GM04503 (cell line): Measurements from ENCODE around the gene PROM2.

Source experiments
- DNase-seq: peaks from one replicate; pipeline ENCODE4 v3.0.0-alpha.2; 2012; ENCODE audit warnings: low read depth

PROM2 gene

DNA sequence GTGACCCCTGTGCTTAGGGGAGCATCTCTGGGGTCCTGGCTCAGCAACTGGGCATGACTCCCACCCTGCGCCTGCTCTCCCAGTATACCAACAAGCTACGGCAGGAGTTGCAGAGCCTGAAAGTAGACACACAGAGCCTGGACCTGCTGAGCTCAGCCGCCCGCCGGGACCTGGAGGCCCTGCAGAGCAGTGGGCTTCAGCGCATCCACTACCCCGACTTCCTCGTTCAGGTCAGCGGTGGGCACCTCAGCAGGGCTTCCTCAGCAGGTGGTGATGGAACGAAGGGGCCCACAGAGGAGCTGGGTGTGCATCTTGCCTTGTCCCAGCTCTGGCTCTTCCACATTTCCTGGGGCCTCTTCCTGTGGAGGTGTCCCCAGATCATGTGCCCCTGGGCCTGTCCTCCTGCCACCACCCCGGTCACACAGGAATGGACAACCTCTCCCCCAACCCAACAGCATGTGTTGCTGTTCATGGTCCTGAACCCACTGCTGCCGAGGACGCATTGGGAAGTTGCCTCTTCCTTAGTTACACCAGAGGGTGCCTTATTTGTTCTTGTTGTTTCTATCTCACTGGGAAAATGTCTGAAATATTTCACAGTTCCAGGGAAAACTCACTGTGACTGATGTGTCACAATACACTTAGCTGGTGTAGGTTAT is 10.8 kb downstream of the PROM2 start:
- no peak for DNase-seq

DNA sequence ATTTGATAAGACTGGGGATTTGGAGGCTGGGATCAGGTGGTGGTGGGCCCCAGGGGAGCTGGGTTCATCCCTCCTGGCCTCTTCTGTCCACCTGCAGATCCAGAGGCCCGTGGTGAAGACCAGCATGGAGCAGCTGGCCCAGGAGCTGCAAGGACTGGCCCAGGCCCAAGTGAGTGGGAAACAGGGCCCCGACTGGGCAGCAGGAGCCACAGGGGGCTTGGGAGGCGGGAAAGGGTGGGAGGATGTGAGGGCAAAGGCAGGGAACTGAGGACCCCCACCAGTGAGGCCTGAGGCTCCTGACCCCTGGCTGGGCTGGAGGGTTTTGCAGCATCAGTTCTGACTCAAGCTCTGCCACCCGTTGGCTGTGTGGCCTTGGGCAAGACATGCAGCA is 11.3 kb downstream of the PROM2 start:
- no peak for DNase-seq

DNA sequence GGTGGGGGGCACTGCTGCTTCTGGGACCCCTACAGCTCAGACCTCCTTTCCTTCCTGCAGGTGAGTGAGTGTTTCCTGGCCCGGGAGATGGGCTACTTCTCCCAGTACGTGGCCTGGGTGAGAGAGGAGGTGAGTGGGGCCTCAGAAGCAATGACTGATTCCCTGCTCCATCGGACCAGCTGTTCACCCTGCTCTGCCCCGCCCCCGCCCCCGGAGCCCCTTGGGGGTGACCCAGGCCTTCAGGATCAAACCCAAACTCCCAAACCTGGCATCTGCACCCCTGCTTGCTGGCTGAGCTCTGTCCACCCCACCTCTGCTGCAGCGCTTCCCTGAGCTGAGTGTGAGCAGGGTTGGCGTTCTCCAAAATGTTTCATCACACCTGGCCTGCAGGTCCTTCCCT is 13.1 kb downstream of the PROM2 start:
- DNase-seq = no peak

DNA sequence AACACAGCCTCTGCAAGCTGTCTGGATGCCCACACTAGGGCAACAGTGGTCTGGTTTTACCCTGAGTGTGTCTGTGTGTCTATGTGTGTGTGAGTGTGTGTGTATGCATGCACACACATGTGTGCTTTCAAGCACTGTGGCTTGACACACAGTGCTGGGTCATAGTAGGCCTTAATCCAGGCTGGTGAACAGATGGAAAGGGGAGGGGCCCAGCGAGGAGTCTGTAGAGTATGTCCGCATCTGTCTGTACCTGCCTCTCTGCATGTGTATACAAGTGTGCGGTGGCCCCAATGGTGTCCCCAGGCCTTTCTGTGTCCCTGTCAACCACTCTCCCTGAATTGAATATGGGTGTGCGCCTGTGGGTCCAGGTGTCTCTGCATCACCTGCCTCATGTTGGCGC is 13.6 kb downstream of the PROM2 start:
- no peak for DNase-seq

DNA sequence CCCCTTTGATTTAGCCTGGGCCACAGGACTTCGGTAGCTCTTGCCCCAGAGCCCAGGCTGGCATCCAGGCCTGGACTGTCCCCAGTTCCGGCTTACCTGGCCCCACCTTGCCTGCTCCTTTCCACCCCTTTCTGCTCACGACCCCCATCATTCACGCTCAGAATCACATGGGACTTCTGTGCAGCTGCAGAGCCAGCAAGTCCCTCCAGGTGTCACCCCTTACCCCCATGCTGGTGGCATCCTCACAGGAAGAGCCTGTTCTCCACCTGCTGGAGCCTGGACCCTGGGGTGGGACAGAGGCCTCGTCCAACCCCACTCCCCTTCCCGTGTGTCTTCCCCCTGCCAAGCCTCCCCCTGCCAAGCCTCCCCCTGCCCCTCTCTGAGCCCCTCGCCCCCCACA is 15.0 kb downstream of the PROM2 start:
- DNase-seq = no peak

DNA sequence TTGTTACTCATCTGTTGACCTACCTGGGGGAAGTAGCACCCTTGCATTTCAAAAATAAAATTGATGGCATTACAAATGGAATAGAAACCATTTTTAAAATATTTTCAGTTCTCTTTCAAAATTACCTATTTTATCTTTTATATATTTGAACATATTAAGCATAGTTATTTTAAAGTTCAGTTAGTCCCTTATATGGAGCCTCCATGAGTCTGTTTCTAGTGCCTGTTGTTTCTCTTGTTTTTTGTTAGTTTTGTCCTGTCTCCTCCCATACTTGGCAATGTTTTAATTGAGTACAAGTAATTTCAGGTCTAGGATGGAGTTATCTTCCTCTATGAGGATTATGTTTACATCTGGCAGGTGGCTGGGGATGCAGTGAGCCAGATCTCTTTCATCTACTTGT is 17.0 kb downstream of the PROM2 start:
- no peak for DNase-seq

DNA sequence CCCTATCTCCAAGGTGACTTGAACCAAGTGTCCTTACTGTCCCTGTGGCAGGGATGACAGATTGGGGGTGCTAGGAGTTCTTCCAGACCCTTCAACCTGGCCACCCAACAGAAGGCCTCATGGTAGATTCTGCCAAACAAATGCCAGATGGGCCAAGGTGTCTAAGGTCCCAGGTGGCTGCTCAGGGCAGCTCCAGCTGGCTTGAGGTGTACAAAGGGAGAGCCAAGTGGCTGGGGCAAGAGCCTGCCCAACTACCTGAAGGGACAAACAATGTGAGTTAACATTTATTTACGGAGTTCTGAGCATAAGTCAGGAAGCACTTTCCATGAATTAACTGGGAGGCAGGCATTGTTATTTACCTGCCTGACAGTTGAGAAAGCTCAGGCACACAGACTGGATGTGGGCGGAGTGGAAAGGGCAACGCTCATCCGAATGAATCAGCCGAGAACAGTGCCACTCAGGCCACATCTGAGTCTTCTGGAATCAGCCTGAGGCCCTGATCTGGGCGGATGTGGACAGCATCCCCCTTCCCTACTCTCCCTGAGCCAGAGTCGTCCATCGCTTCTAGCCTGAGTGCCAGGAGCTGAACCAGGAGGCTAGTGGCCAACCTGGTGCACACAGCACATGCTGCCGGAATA is 18.5 kb downstream of the PROM2 start:
- DNase-seq = no peak

DNA sequence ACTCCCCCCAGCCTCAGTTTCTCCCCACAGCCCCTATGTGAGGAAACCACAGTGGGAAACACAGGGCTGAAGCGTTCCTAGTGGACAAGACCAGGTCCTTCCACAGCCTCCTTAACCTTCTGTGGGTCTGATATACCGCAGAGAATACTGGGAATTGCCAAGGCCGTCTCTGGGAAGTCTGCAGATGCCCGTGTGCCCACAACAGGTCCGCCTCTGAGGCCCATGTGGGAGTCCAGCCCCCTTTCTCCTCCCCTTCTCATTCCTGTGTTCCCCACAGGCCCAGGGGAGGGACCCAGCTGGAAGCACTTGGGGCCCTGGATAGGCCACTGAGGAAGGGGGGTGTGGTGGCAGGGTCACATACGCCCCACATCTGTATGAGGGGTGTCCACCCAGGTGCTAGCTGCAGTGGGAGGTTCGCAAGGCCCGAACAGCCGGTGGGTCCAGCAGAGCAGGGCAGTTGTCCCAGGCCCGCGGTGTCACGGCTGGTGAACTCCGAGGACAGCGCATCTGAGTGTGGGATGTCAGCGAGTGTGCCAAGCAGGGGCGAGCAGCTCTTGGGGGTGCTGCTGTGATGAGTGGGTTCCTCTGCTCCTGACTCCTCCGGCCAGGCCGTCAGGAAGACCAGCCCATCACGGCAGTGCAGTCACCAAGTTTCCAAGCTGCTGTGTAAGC is 20.5 kb downstream of the PROM2 start:
- DNase-seq = no peak

DNA sequence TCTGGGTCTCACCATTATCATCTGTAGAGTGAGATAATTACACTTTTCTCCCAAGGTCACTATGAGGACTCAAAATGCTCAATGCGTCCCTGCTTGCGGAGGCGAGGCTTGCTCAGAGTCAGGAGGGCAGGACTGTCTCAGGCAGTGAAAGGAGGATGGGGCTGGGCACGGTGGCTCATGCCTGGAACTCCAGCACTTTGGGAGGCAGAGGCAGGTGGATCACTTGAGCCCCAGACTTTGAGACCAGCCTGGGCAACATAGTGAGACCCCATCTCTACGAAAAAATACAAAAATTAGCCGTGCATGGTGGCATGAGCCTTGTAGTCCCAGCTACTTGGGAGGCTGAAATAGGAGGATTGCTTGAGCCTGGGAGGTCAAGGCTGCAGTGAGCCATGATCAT is 21.1 kb downstream of the PROM2 start:
- DNase-seq = no peak

DNA sequence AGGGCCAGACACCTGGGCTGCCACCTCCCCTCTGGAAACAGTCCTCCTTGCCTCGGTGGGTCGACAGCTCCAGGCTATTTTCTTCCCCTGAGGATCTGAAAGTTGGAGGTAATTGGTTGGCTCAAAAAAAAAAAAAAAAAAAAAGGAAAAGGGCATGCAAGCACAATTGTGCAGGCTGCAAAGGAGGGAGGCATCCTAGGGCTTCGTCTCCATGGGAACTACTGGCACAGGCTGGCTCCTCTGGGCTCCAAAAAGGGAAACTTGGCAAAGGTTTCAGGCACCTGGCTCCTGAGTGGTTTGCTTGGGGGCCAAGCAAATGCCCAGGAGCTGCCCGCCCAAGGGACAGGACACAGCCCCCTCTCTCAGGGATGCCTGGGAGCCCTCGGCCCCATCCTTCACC is 21.8 kb downstream of the PROM2 start:
- no peak for DNase-seq

DNA sequence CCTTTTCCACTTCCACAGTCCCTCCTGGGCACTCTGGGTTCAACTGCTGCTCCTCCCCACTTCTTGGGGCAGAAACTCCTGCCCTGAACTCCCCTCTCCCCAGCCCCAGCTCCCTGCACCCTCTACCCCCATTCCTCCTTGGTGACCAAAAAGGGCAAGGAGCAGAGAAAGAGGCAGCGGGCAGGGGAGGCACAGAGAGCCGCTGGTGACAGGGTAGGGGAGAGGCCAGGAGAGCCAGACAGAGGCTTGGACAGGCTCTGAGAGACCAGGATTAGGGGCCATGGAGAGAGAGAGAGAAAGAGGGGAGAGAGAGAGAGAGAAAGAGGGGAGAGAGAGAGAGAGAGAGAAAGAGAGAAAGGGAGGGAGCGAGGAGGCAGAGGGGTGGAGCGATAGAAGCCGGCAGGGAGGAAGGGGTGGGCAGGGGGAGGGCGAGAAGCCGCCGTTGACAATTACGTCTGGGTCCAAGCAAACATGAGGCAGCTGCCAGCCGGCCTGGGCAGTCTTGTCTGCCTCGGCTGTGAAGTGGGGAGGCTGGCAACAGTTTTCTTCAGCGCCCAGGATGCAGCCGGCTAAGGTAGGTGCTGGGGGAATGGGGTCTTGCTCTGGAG is 22.7 kb downstream of the PROM2 start, which contains the start of gene KCNIP3:
Gene KCNIP3 (plus strand): TSS at position 468 of the 608 bp plus-strand sequence. CDS start 92 bp downstream, at position 560.
- no peak for DNase-seq

DNA sequence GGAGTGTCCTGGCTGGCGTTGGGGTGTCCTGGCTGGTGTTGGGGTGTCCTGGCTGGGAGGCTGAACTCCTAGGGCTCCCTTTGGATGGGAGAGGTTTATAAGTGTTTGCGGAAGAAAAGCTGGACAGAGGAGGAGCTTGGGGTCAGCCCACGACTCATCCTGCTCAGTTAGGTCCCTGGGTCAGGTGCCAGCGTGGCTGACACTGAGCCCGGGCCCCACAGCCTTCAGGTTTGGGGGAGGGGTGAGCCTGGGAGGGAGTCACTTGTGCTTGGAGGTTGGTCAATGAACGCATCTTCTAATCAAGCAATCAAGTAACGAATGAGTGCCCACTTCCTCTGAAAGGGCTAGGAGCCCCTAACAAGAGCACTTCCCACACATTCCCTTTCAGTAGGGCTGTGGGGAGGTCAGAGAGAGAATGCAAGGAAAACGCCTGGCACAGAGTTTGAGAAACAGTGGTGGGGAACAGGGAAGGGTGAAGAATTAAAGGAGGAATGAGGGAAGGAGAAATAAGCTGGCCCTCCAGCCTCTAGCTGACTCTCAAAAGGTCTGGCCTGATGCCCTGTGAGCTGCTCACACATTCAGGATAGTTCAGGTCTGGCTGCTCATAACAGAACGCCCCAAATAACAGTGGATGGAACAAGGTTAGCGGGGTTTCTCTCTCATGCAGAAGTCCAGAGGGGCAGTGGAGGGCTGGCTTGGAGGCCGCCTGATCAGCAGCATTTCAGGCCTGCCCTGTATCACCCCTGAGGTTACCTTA is 23.6 kb downstream of the PROM2 start:
- DNase-seq = no peak

DNA sequence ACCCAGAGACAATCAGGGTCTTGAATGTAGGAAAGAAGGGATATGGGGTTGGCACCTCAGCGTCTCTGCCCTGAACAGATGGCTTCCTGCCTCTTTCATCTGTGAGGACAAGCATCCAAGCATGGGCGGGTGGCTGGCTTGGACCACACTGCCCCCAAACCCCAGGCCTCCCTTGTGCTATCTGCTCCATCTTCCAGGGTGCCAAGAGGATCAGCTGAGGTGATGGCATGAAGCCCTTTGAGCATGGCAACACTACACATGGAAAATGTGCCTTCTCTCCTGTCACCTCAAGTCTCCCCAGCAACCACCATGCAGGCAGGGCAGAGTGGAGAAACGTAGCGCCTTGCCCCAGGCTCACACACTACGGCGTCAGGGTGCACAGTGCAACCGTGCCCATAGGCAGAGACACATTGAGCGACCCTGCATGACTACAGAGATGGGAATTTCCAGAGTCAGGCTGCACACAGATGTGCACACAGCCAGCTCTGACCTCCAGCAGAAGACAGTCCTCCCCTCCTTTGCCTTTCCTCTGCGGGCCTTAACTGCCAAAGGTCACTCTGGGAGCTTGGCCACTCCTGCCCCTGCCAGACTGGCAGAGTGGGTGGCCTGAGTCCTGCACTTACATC is 24.4 kb downstream of the PROM2 start:
- DNase-seq = no peak

DNA sequence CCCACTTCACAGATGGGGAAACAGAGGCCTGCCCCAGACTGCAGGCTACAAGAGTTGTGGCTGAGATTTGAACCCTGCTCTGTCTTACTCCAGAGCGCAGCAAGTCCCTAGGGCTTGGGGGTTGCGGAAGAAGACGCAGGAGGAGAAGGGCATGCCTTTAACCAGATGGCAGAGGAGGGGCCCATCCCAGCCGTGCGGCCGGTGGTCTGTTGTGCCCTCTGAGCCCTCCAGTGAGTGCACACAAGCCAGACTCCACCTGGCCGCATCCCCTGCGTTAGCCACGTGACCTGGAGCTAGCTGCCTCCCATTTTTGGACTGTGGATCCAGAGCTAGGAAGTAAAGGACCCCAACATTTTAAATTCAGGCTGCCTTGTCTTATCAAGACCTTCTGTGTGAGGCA is 25.7 kb downstream of the PROM2 start:
- DNase-seq = no peak

DNA sequence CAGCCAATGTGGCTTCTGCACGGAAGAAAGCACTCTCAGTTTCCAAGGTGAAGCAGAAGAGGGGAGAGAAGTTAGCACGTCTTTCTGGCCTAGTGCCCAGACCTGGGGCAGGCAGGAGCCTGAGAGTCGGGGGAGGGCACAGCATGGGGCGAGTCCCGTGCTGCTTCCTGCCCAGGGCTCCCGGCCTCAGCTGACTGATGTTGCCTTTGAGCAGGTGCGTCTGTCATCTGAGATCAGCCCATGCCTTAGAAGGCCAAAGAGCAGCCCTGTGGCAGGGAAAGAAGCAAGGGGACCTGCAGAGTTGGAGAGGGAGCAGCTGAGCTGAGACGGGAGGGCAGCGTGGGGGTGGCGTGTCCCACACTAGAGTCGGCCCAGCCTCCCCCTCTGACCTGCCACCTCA is 26.2 kb downstream of the PROM2 start:
- no peak for DNase-seq

DNA sequence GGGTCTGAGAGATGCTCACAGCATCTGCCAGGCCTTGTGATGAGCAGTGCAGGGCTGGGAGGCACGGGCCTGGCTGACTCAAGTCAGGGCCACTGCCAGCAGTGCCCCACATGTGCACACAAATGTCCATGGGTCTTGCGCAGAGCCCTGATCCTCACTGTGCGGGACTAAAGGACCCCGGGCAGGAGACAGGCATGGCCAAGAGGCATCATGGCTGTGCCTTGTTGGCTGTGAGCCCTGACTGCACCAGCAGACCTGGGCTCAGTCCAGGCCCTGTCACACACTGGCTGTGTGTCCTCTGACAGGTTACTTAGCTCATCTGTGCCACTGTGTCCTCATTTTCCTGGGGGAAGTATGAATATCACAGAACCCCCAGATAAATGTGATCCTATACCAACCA is 26.9 kb downstream of the PROM2 start:
- no peak for DNase-seq

DNA sequence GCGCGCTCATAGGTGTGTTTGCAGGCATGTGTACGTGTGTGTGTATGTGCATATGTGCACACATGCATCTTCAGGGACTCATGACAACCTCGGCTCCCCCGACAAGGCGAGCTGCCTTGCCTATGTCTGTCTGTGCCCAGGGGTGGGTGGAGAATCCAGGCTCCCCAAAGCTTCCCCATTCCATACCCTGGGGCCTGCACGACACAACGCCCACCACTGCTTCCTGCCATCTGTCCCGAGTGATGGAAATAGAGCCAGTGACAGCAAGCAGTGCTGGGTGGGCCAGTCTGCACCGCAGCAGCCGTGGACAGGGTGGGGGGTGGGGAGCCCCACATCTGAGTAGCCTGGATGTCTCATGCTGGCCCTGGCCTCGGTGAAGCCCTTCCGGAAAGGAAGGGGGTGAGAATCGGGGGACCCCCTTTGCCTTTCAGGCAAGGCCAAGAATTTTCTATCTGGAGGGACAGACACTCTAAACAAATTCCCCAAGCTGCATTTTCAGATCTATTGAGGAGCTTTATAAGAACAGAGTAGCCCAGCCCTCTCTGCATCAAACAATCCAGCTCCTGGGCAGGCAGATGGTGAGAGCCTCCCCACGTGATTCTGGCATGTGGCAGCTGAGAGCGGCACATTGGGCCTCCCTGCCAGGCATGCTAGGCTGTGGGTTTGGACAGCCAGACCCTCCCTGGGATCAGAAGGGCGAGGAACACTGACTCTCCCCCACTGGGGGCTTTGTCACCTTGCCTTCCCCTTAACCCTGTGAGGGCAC is 27.8 kb downstream of the PROM2 start:
- no peak for DNase-seq

DNA sequence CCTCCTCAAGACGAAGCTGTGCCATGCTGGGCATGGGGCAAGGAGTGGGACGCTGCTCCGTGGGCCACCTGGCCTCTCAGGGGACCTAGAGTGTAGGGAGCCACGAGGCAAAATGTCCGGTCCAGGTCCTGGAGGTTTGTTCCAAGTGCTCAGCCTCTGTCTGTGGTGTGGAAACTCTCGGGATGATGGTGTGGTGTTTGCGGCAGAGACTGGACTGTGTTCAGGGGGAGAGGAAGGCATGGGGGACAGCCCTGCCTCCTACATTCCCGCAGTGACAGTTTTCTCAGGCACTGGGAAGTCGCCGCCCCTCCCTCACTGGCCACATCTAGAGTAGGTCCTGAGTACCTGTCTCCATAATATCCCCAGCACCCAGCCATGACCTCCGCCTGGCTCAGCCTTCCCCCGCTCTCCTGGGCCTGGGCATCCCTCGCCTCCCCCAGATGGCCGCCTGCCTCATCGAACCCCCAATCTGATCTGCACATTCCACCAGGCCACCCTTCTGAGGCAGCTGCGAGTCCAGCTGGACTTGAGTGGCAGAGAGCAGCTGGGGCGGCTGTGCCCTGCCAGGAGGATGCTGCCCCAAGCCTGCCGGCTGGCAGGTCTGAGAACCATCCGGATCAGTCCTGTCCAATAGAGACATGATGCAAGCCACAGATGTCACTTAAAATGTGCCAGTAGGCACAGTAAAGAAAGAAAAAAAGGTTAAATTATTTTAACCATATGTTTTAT is 29.1 kb downstream of the PROM2 start:
- DNase-seq = no peak

DNA sequence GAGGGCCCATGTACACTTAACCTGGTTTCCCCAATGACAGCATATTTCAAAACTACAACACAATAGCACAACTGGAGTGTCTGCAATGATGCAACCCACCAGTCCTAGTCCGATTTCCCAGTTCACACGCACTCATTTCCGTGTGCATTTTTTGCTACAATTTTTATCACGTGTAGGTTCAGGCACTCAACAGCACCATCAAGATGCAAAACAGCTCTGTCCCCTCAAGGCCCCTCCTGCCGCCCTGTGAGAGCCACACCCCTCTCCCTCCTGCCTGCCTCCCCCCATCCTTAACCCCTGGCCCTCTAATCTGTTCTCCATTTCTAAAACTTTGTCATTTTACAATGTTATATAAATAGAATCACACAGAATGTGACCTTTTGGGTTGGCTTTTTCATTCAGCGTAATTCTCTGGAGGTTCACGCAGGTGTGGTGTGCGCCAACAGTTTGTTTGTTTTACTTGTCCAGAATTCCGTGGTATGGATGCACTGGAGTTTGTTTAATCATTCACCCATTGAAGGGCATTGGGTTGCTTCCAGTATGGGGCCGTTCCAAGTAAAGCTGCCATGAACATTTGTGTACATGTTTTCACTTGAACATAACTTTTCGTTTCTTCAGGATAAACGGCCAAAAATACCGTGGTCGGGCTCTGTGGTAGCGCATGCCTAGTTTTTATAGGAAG is 31.3 kb downstream of the PROM2 start:
- no peak for DNase-seq

DNA sequence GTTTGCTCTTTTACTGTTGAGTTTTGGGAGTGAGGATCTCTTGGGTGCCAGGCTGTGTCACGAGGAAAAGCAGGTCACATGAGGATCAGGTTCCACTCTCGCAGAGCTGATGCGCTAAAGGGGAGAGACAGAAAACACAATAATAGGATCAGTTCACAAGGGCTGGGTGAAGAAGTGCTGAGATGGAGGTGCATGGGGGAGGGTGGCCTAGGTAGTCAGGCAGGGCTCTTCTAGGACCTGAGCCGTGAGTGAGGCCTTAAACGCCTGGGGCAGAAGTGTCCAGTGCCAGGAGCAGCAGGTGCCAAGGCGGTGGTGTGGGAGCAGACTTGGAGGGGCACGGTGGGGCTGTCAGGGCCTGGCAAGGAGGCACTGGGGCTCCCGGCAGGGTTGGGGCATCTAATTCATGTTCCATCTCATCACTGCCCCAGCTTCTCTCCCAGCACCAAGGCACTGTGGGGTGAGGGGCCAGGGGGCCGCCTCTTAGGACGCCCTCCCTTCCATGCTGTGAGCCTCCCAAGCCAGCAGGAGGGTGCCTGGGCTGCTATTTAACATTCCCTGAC is 32.2 kb downstream of the PROM2 start:
- no peak for DNase-seq
